Gastrocnemius medialis (tissue), 4 donors: Measurements from ENCODE around the gene FGD5.

Source experiments
- CTCF ChIP-seq, 5 experiments: fragments of 450-650 bp in 3 of 5; fragments of 200-600 bp in 2 of 5; sonication (generic) in 2 of 5; IDR thresholded peaks in 4 of 5; conservative IDR thresholded peaks in 1 of 5; 1 replicate in 4 of 5; 2 replicates in 1 of 5; pipeline ENCODE4 v1.5.1; 2016 to 2019; ENCODE audit warnings: antibody characterized with exemption in 5 of 5, mild to moderate bottlenecking in 3 of 5, moderate library complexity in 3 of 5
- POLR2A ChIP-seq, 2 donors: fragments of 450-650 bp; IDR thresholded peaks; one replicate each; pipeline ENCODE4 v1.6.1; 2017; ENCODE audit warnings: antibody characterized with exemption in 2 of 2, mild to moderate bottlenecking in 2 of 2, moderate library complexity in 2 of 2

DNA sequence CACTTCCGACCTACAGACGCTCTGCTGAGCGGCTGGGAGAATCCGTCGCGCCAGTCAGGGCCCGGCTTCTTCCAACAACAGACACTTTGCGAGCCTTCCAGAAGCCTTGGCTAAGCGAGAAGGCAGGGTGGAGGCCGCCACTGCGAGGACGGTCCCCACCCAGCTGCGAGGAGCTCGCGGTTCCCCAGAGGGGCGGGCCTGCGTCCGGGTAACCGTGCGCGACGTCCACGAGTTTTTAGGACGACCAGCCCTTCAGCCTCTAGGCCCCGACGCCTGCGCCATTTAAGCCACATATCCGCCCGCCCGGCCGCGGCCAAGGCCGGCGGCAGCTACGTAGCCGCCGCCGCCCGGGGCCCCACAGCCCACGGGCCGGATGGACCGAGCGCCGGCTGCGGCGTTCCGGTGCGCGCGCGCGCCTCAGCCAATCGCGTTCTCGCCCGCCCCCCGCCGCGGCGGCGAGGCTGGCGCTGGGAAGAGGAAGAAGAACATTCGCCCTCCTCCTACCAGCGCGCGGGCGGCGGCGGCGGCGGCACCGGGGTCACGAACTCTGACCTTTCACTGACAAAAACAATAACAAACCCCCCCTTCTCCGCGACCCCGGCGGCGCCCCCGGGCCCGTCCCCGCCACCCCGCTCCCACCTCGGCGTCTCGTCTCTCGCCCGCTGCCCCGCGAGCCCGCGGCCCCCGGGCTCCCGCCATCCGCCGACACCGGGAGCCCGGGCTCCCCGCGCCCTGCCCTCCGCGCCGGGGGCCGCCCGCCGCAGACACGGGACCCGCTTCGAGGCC, 128.5 kb downstream of the FGD5 start, which contains the start of gene NR2C2:
- TF ChIP-seq CTCF (IDR thresholded peaks at IDR 0.05 in 4 of 5, conservative IDR thresholded peaks at IDR 0.05 in 1 of 5): no peak
- peak; percentile 93 to 95 for TF ChIP-seq POLR2A (IDR thresholded peaks at IDR 0.05)
